Motor neuron (in vitro differentiated cells): ENCODE measurements around the gene CYP39A1. TPM values are rescaled to one million over a fixed set of nuclear protein-coding genes. Genes with fewer than 3 reads are reported as not detected.

ENCODE experiments used
- ATAC-seq, 8 experiments: fragments of 200-7000 bp; cut with Tn5 transposase; replicated peaks in 6 of 8; 2 replicates each; pipeline ENCODE4 v1.8.0; 2021; ENCODE audit warnings: mild to moderate bottlenecking in 8 of 8, moderate library complexity in 8 of 8
- H3K27ac ChIP-seq, 2 donors: fragments of 250-450 bp; sonication (Bioruptor Pico); 2 replicates each; pipeline ENCODE4 v1.9.0; 2021; ENCODE audit warnings: antibody characterized with exemption in 2 of 2, mild to moderate bottlenecking in 2 of 2, moderate library complexity in 1 of 2
- H3K4me1 ChIP-seq, 2 donors: fragments of 250-450 bp; sonication (Bioruptor Pico); replicated peaks in 1 of 2; 2 replicates each; pipeline ENCODE4 v1.6.1; 2021; ENCODE audit warnings: antibody characterized with exemption in 2 of 2, mild to moderate bottlenecking in 2 of 2, moderate library complexity in 1 of 2
- H3K4me3 ChIP-seq, 5 donors: fragments of 250-450 bp; sonication (Bioruptor Pico); 2 replicates each; pipeline ENCODE4 v1.9.0; 2021; ENCODE audit warnings: antibody characterized with exemption in 5 of 5, mild to moderate bottlenecking in 5 of 5, moderate library complexity in 4 of 5
- WGBS, 10 experiments: fragments of 450-650 bp; shearing (Covaris generic); methylation state at CpG; one replicate each; pipeline ENCODE4 v1.0.0; 2022; 5-methylcytosine and 5-hydroxymethylcytosine counted together
- in situ Hi-C, 9 experiments: fragments of 400-800 bp; cut with MboI; loops; one replicate each; pipeline ENCODE4 v1.15.0; 2021; ENCODE audit warnings: low sequenced_read_pairs in 9 of 9, low pct_unique_long_range_greater_than_20kb in 2 of 9; ENCODE audit not compliant: unreplicated experiment in 9 of 9
- total RNA-seq, 8 experiments: library from RNA; unstranded; fragments of 300-600 nt; gene quantifications; 2 replicates each; pipeline versions ENCODE4 v1.2.3 to v1.2.4, GENCODE V29; 2022

The CYP39A1 gene
- total RNA-seq, 8 experiments from 2014 or later, result 0.83 to 17.3 (median 4.2) TPM

GRCh38 chr6:46638650-46639049 is 14.0 kb downstream of the CYP39A1 start:
- no peak for ATAC-seq
- Histone ChIP-seq H3K4me1 (no peaks in the 10 kb centered on the region), H3K4me3 (no peak overlapping the region), H3K27ac (no peak overlapping the region)
- in situ Hi-C loops, result no loop called here
- WGBS, 10 experiments, result 40 to 100% (median 75%) methylated on average over 1 to 2 of the region's 2 CpGs; no CpG with 5 or more reads in 4 of the 10 experiments

GRCh38 chr6:46637933-46638332 is 14.7 kb downstream of the CYP39A1 start:
- no peaks in the 10 kb centered on the region for H3K4me1 ChIP-seq
- no peak for ATAC-seq
- H3K27ac ChIP-seq, result no peak overlapping the region
- WGBS, 10 experiments, result 80 to 100% (median 96%) methylated on average over 1 of the region's 1 CpG; no CpG with 5 or more reads in 2 of the 10 experiments
- in situ Hi-C loops, result no loop called here
- H3K4me3 ChIP-seq, result no peak overlapping the region

GRCh38 chr6:46637145-46637544 is 15.5 kb downstream of the CYP39A1 start:
- Histone ChIP-seq H3K4me3 (no peak overlapping the region), H3K4me1 (no peaks in the 10 kb centered on the region), H3K27ac (no peak overlapping the region)
- 4 to 100% (median 84%) methylated on average over 1 to 5 of the region's 5 CpGs; no CpG with 5 or more reads in 3 of the 10 experiments for WGBS, 10 experiments
- in situ Hi-C loops, result no loop called here
- ATAC-seq, result peak in 4 of 8 experiments; percentile 23 to 99 (median 96)

- Histone ChIP-seq H3K4me1 (no peaks in the 10 kb centered on the region), H3K27ac (no peak overlapping the region), H3K4me3 (no peak overlapping the region)
- 50 to 100% (median 95%) methylated on average over 1 to 4 of the region's 6 CpGs; no CpG with 5 or more reads in 4 of the 10 experiments for WGBS, 10 experiments
- ATAC-seq, result no peak
- in situ Hi-C loops, result no loop called here
Observed at GRCh38 chr6:46635462-46635861, 17.2 kb downstream of the CYP39A1 start.

GRCh38 chr6:46632053-46632452 is 20.6 kb downstream of the CYP39A1 start:
- in situ Hi-C loops, result no loop called here
- no peak for ATAC-seq
- WGBS, 10 experiments, result 86 to 100% (median 100%) methylated on average over 1 of the region's 1 CpG; no CpG with 5 or more reads in 1 of the 10 experiments

GRCh38 chr6:46629691-46630090 is 22.9 kb downstream of the CYP39A1 start:
- no peak for ATAC-seq
- 48 to 100% (median 92%) methylated on average over 1 to 7 of the region's 7 CpGs; no CpG with 5 or more reads in 2 of the 10 experiments for WGBS, 10 experiments
- in situ Hi-C loops, result no loop called here
- no peak overlapping the region for H3K27ac ChIP-seq
- no peak overlapping the region for H3K4me3 ChIP-seq
- H3K4me1 ChIP-seq, result no peaks in the 10 kb centered on the region

More at GRCh38 chr6:46632053-46632452, 20.6 kb downstream of the CYP39A1 start:
- H3K4me3 ChIP-seq, result no peak overlapping the region
- H3K4me1 ChIP-seq, result no peaks in the 10 kb centered on the region
- H3K27ac ChIP-seq, result no peak overlapping the region

GRCh38 chr6:46628976-46629375 is 23.6 kb downstream of the CYP39A1 start:
- no peak overlapping the region for H3K4me3 ChIP-seq
- ATAC-seq, result no peak
- in situ Hi-C loops, result no loop called here
- H3K27ac ChIP-seq, result no peak overlapping the region
- 50 to 100% (median 86%) methylated on average over 1 to 3 of the region's 3 CpGs; no CpG with 5 or more reads in 1 of the 10 experiments for WGBS, 10 experiments
- no peaks in the 10 kb centered on the region for H3K4me1 ChIP-seq

GRCh38 chr6:46628498-46628897 is 24.1 kb downstream of the CYP39A1 start:
- no peak overlapping the region for H3K4me3 ChIP-seq
- WGBS, 10 experiments, result 67 to 100% (median 75%) methylated on average over 1 of the region's 1 CpG; no CpG with 5 or more reads in 7 of the 10 experiments
- in situ Hi-C loops, result no loop called here
- ATAC-seq, result no peak
- H3K4me1 ChIP-seq, result no peaks in the 10 kb centered on the region
- no peak overlapping the region for H3K27ac ChIP-seq

GRCh38 chr6:46626976-46627375 is 25.6 kb downstream of the CYP39A1 start:
- in situ Hi-C loops, result no loop called here
- no peaks in the 10 kb centered on the region for H3K4me1 ChIP-seq
- no peak for ATAC-seq
- H3K4me3 ChIP-seq, result no peak overlapping the region
- 17 to 100% (median 93%) methylated on average over 1 to 4 of the region's 4 CpGs; no CpG with 5 or more reads in 3 of the 10 experiments for WGBS, 10 experiments
- H3K27ac ChIP-seq, result no peak overlapping the region

GRCh38 chr6:46626228-46626909 is 26.2 kb downstream of the CYP39A1 start:
- Histone ChIP-seq H3K4me3 (no peak overlapping the region), H3K4me1 (no peaks in the 10 kb centered on the region), H3K27ac (no peak overlapping the region)
- peak in 3 of 8 experiments; percentile 43 to 60 (median 51) for ATAC-seq
- 17 to 100% (median 44%) methylated on average over 1 to 3 of the region's 3 CpGs for WGBS, 10 experiments
- in situ Hi-C loops, result no loop called here

GRCh38 chr6:46618726-46619125 is 33.9 kb downstream of the CYP39A1 start:
- H3K4me1 ChIP-seq, result no peaks in the 10 kb centered on the region
- 60 to 100% (median 91%) methylated on average over 1 of the region's 1 CpG; no CpG with 5 or more reads in 3 of the 10 experiments for WGBS, 10 experiments
- ATAC-seq, result peak in 2 of 8 experiments; percentile 58 to 78
- in situ Hi-C loops, result loop anchor here in 2 of 9 experiments (10.0 to 25.0 kb wide), 2 partner anchors 194 to 206 kb away; no protein-coding TSS in a partner anchor
- H3K4me3 ChIP-seq, result no peak overlapping the region
- no peak overlapping the region for H3K27ac ChIP-seq

GRCh38 chr6:46612645-46613044 is 40.0 kb downstream of the CYP39A1 start:
- ATAC-seq, result no peak
- H3K27ac ChIP-seq, result no peak overlapping the region
- WGBS, 10 experiments, result 6 to 93% (median 70%) methylated on average over 1 to 2 of the region's 2 CpGs; no CpG with 5 or more reads in 2 of the 10 experiments
- no peak overlapping the region for H3K4me3 ChIP-seq
- no peaks in the 10 kb centered on the region for H3K4me1 ChIP-seq
- in situ Hi-C loops, result loop anchor here in 2 of 9 experiments (10.0 to 25.0 kb wide), 2 partner anchors 188 to 200 kb away; no protein-coding TSS in a partner anchor

- in situ Hi-C loops, result loop anchor here in 2 of 9 experiments (10.0 to 25.0 kb wide), 2 partner anchors 186 to 199 kb away; no protein-coding TSS in a partner anchor
Observed at GRCh38 chr6:46610862-46611553, 41.6 kb downstream of the CYP39A1 start.

More at GRCh38 chr6:46610862-46611553, 41.6 kb downstream of the CYP39A1 start:
- WGBS, 10 experiments, result 57 to 100% (median 79%) methylated on average over 1 to 3 of the region's 3 CpGs; no CpG with 5 or more reads in 2 of the 10 experiments
- ATAC-seq, result peak in 2 of 8 experiments; percentile 26 to 27
- no peak overlapping the region for H3K4me3 ChIP-seq
- no peak overlapping the region for H3K27ac ChIP-seq
- H3K4me1 ChIP-seq, result no peaks in the 10 kb centered on the region
